Panc1 (cell line): ENCODE results near the gene CPNE4.

ENCODE experiments used
- POLR2AphosphoS5 ChIP-seq: IDR thresholded peaks from 2 replicates; pipeline ENCODE4 v1.6.1; 2012; ENCODE audit warnings: mild to moderate bottlenecking, low read depth, low read length, moderate library complexity
- SIN3A ChIP-seq: IDR thresholded peaks from 2 replicates; pipeline ENCODE4 v1.6.1; 2012; ENCODE audit warnings: low read depth, mild to moderate bottlenecking, low read length, moderate library complexity, borderline replicate concordance; ENCODE audit not compliant: insufficient read depth
- TCF7L2 ChIP-seq: IDR thresholded peaks from 2 replicates; pipeline ENCODE4 v1.6.1; 2011; ENCODE audit warnings: mild to moderate bottlenecking, low read depth, low read length, inconsistent platforms
- TF ChIP-seq, protein P1 (sequence below): fragments of 450-650 bp; IDR thresholded peaks from 2 replicates; pipeline ENCODE4 v1.5.1; 2017; ENCODE audit warnings: mild to moderate bottlenecking
- TF ChIP-seq, protein P2 (sequence below), 2 experiments: IDR thresholded peaks; 2 replicates each; pipeline ENCODE4 v1.6.1; 2011 to 2012; ENCODE audit warnings: low read depth in 2 of 2, control low read depth in 1 of 2, low read length in 1 of 2, mild to moderate bottlenecking in 1 of 2, moderate library complexity in 1 of 2; ENCODE audit not compliant: insufficient read depth in 1 of 2

DNA sequence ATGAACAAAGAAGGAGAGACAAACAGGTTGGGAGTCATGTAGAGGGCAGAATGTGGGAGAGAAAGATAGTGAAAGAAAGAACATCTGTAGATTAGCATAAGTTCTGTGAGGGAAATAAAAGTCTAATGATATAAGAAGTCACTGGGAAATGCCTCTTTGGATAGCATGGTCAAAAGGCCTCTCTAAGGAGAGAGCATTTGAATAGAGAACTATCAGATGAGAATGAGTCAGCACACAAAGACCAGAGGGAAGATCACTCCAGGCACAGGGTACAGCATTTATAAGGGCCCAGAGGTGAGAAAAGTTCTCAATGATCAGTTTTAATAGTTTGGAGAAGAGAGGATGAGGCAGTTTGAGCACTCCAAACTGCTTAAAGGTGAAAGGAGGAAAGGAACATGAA, 7.9 kb upstream of the CPNE4 start:
- TF ChIP-seq, protein P1, sequence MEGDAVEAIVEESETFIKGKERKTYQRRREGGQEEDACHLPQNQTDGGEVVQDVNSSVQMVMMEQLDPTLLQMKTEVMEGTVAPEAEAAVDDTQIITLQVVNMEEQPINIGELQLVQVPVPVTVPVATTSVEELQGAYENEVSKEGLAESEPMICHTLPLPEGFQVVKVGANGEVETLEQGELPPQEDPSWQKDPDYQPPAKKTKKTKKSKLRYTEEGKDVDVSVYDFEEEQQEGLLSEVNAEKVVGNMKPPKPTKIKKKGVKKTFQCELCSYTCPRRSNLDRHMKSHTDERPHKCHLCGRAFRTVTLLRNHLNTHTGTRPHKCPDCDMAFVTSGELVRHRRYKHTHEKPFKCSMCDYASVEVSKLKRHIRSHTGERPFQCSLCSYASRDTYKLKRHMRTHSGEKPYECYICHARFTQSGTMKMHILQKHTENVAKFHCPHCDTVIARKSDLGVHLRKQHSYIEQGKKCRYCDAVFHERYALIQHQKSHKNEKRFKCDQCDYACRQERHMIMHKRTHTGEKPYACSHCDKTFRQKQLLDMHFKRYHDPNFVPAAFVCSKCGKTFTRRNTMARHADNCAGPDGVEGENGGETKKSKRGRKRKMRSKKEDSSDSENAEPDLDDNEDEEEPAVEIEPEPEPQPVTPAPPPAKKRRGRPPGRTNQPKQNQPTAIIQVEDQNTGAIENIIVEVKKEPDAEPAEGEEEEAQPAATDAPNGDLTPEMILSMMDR: no peak
- TF ChIP-seq POLR2AphosphoS5 (no peak), TCF7L2 (no peak), SIN3A (no peak)
- TF ChIP-seq, protein P2, sequence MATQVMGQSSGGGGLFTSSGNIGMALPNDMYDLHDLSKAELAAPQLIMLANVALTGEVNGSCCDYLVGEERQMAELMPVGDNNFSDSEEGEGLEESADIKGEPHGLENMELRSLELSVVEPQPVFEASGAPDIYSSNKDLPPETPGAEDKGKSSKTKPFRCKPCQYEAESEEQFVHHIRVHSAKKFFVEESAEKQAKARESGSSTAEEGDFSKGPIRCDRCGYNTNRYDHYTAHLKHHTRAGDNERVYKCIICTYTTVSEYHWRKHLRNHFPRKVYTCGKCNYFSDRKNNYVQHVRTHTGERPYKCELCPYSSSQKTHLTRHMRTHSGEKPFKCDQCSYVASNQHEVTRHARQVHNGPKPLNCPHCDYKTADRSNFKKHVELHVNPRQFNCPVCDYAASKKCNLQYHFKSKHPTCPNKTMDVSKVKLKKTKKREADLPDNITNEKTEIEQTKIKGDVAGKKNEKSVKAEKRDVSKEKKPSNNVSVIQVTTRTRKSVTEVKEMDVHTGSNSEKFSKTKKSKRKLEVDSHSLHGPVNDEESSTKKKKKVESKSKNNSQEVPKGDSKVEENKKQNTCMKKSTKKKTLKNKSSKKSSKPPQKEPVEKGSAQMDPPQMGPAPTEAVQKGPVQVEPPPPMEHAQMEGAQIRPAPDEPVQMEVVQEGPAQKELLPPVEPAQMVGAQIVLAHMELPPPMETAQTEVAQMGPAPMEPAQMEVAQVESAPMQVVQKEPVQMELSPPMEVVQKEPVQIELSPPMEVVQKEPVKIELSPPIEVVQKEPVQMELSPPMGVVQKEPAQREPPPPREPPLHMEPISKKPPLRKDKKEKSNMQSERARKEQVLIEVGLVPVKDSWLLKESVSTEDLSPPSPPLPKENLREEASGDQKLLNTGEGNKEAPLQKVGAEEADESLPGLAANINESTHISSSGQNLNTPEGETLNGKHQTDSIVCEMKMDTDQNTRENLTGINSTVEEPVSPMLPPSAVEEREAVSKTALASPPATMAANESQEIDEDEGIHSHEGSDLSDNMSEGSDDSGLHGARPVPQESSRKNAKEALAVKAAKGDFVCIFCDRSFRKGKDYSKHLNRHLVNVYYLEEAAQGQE (IDR thresholded peaks at IDR 0.05; ENCODE audit: insufficient read depth in 1 of 2, low read depth in 2 of 2, low read length in 1 of 2): no peak
